ENCODE results near the gene RHOT2. TPM values are rescaled to one million over a fixed set of nuclear protein-coding genes. Genes with fewer than 3 reads are reported as not detected.

The RHOT2 gene
- total and polyA plus RNA-seq, 9 of the 15 experiments (the other 6 are each of a cell fraction or from before 2014, with no cell fraction given) = 5.0 to 373 (median 112) TPM

DNA sequence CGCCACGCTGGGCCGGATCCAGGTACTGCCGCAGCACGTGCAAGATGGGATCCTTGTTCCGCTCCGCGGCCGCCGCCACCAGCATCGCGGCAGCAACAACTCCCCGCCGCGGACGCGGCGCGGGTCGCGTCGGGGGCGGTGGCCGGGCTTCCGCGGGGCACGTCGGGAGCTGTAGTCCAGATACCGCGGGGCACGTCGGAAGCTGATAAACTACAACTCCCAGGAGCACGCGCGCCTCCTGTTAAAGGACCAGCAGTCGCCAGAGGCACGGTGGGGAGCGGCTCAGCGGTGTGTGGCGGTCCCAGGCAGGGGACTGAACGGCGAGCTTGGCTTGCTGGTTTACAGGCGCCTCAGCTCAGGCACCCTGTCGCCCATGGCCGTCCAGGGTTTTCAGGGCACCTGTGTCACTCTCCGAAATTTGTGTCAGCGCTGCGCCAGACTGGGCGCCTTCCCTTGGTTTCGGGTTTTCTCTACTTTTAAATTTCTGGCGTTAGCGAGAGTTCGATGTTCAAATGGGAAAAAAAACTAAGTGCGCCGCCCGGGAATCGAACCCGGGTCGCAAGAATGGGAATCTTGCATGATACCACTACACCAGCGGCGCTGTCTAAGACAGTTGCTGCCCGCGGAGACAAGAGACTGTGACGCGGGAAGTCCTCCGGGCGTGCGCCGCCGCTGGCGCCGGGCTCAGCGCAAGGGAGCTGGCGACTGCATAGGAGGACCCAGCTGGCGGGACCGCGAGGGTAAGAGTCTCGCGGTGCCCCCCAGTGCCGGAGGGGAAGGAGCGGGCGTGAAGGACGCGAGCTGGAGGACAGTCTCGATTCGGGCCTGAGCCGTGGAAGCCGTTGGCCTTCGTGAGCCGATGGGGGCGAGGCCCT is 31.5 kb upstream of the RHOT2 start, which contains the start of gene METTL26 (continued):
- peak; percentile 28; the same call in 1 of the 2 replicates for TF ChIP-seq GTF2E2 (tag; IDR thresholded peaks at IDR 0.05)
- TF ChIP-seq, protein P1, sequence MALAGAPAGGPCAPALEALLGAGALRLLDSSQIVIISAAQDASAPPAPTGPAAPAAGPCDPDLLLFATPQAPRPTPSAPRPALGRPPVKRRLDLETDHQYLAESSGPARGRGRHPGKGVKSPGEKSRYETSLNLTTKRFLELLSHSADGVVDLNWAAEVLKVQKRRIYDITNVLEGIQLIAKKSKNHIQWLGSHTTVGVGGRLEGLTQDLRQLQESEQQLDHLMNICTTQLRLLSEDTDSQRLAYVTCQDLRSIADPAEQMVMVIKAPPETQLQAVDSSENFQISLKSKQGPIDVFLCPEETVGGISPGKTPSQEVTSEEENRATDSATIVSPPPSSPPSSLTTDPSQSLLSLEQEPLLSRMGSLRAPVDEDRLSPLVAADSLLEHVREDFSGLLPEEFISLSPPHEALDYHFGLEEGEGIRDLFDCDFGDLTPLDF (CRISPR knock-in tag; IDR thresholded peaks at IDR 0.05) = peak; percentile 79
- TF ChIP-seq, protein P2, sequence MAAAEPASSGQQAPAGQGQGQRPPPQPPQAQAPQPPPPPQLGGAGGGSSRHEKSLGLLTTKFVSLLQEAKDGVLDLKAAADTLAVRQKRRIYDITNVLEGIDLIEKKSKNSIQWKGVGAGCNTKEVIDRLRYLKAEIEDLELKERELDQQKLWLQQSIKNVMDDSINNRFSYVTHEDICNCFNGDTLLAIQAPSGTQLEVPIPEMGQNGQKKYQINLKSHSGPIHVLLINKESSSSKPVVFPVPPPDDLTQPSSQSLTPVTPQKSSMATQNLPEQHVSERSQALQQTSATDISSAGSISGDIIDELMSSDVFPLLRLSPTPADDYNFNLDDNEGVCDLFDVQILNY (CRISPR knock-in tag; IDR thresholded peaks at IDR 0.05) = peak; percentile 70; the same call in 1 of the 2 replicates
- TF ChIP-seq ZNF282 (CRISPR knock-in tag; IDR thresholded peaks at IDR 0.05) = peak; percentile 10
- no peak for TF ChIP-seq SMARCE1 (IDR thresholded peaks at IDR 0.05)
- peak; percentile 60 for TF ChIP-seq POU5F1 (IDR thresholded peaks at IDR 0.05; ENCODE audit: borderline replicate concordance, low read depth, low read length, partially characterized antibody)
- TF ChIP-seq, protein P3, sequence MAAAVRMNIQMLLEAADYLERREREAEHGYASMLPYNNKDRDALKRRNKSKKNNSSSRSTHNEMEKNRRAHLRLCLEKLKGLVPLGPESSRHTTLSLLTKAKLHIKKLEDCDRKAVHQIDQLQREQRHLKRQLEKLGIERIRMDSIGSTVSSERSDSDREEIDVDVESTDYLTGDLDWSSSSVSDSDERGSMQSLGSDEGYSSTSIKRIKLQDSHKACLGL (CRISPR knock-in tag; IDR thresholded peaks at IDR 0.05; ENCODE audit: borderline replicate concordance, poor library complexity, severe bottlenecking) = peak; percentile 67
- TF ChIP-seq, protein P4, sequence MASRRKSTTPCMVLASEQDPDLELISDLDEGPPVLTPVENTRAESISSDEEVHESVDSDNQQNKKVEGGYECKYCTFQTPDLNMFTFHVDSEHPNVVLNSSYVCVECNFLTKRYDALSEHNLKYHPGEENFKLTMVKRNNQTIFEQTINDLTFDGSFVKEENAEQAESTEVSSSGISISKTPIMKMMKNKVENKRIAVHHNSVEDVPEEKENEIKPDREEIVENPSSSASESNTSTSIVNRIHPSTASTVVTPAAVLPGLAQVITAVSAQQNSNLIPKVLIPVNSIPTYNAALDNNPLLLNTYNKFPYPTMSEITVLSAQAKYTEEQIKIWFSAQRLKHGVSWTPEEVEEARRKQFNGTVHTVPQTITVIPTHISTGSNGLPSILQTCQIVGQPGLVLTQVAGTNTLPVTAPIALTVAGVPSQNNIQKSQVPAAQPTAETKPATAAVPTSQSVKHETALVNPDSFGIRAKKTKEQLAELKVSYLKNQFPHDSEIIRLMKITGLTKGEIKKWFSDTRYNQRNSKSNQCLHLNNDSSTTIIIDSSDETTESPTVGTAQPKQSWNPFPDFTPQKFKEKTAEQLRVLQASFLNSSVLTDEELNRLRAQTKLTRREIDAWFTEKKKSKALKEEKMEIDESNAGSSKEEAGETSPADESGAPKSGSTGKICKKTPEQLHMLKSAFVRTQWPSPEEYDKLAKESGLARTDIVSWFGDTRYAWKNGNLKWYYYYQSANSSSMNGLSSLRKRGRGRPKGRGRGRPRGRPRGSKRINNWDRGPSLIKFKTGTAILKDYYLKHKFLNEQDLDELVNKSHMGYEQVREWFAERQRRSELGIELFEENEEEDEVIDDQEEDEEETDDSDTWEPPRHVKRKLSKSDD (conservative IDR thresholded peaks at IDR 0.05; ENCODE audit: low read length) = 0 out of 2 replicates have a peak, but pooled peaks have one; percentile 13
- TF ChIP-seq, protein P5, sequence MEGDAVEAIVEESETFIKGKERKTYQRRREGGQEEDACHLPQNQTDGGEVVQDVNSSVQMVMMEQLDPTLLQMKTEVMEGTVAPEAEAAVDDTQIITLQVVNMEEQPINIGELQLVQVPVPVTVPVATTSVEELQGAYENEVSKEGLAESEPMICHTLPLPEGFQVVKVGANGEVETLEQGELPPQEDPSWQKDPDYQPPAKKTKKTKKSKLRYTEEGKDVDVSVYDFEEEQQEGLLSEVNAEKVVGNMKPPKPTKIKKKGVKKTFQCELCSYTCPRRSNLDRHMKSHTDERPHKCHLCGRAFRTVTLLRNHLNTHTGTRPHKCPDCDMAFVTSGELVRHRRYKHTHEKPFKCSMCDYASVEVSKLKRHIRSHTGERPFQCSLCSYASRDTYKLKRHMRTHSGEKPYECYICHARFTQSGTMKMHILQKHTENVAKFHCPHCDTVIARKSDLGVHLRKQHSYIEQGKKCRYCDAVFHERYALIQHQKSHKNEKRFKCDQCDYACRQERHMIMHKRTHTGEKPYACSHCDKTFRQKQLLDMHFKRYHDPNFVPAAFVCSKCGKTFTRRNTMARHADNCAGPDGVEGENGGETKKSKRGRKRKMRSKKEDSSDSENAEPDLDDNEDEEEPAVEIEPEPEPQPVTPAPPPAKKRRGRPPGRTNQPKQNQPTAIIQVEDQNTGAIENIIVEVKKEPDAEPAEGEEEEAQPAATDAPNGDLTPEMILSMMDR (IDR thresholded peaks at IDR 0.05 in 2 of 3, conservative IDR thresholded peaks at IDR 0.05 in 1 of 3; ENCODE audit: insufficient read depth in 2 of 3, low read depth in 1 of 3, low read length in 3 of 3) = peak in 2 of 3 experiments; percentile 46 to 68; a peak in 4 of 6 replicates
- peak; percentile 51 for TF ChIP-seq SIN3B (IDR thresholded peaks at IDR 0.05; ENCODE audit: low read depth)
- TF ChIP-seq, protein P6, sequence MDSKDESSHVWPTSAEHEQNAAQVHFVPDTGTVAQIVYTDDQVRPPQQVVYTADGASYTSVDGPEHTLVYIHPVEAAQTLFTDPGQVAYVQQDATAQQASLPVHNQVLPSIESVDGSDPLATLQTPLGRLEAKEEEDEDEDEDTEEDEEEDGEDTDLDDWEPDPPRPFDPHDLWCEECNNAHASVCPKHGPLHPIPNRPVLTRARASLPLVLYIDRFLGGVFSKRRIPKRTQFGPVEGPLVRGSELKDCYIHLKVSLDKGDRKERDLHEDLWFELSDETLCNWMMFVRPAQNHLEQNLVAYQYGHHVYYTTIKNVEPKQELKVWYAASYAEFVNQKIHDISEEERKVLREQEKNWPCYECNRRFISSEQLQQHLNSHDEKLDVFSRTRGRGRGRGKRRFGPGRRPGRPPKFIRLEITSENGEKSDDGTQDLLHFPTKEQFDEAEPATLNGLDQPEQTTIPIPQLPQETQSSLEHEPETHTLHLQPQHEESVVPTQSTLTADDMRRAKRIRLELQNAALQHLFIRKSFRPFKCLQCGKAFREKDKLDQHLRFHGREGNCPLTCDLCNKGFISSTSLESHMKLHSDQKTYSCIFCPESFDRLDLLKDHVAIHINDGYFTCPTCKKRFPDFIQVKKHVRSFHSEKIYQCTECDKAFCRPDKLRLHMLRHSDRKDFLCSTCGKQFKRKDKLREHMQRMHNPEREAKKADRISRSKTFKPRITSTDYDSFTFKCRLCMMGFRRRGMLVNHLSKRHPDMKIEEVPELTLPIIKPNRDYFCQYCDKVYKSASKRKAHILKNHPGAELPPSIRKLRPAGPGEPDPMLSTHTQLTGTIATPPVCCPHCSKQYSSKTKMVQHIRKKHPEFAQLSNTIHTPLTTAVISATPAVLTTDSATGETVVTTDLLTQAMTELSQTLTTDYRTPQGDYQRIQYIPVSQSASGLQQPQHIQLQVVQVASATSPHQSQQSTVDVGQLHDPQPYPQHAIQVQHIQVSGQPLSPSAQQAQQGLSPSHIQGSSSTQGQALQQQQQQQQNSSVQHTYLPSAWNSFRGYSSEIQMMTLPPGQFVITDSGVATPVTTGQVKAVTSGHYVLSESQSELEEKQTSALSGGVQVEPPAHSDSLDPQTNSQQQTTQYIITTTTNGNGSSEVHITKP (IDR thresholded peaks at IDR 0.05; ENCODE audit: partially characterized antibody) = peak; percentile 20
- peak; percentile 51; the same call in 1 of the 2 replicates for TF ChIP-seq ZNF584 (CRISPR knock-in tag; IDR thresholded peaks at IDR 0.05; ENCODE audit: low read depth)
- peak; percentile 28; the same call in 1 of the 2 replicates for TF ChIP-seq MAFK (IDR thresholded peaks at IDR 0.05; ENCODE audit: low read length)

All from K562 (cell line).